HepG2 (cell line): ENCODE results near the gene VAV2. TPM values are rescaled to one million over a fixed set of nuclear protein-coding genes. Genes with fewer than 3 reads are reported as not detected.
A peak's percentile ranks its signal among the peaks of the same experiment; 100 is the strongest.

Source experiments
- CENPX ChIP-seq: sonication (generic); formaldehyde crosslinking; IDR thresholded peaks from 2 replicates; pipeline ENCODE4 v1.9.0; 2021; ENCODE audit warnings: mild to moderate bottlenecking, missing genetic modification reagents, moderate library complexity
- HNRNPLL ChIP-seq: fragments of 200-400 bp; formaldehyde crosslinking; IDR thresholded peaks from 2 replicates; pipeline ENCODE4 v1.6.1; 2017; ENCODE audit warnings: mild to moderate bottlenecking, low read depth, low read length; ENCODE audit not compliant: poor library complexity, severe bottlenecking
- MEIS2 ChIP-seq: sonication (generic); formaldehyde crosslinking; IDR thresholded peaks from 2 replicates; pipeline ENCODE4 v1.9.0; 2021; ENCODE audit warnings: mild to moderate bottlenecking, missing genetic modification reagents
- MXI1 ChIP-seq: IDR thresholded peaks from 3 replicates; pipeline ENCODE4 v1.6.1; 2012; ENCODE audit warnings: low read depth, low read length, inconsistent platforms, borderline replicate concordance
- NR3C1 ChIP-seq: sonication (generic); formaldehyde crosslinking; IDR thresholded peaks from 2 replicates; pipeline ENCODE4 v1.4.0; 2020; ENCODE audit warnings: missing genetic modification reagents
- RELA ChIP-seq: sonication (generic); formaldehyde crosslinking; IDR thresholded peaks from 2 replicates; pipeline ENCODE4 v1.4.0; 2020; ENCODE audit warnings: missing genetic modification reagents
- SALL1 ChIP-seq: sonication (generic); formaldehyde crosslinking; IDR thresholded peaks from 2 replicates; pipeline ENCODE4 v1.8.0; 2022; ENCODE audit warnings: mild to moderate bottlenecking, missing genetic modification reagents
- SALL2 ChIP-seq: sonication (generic); formaldehyde crosslinking; IDR thresholded peaks from 2 replicates; pipeline ENCODE4 v1.8.1; 2023; ENCODE audit warnings: mild to moderate bottlenecking, missing genetic modification reagents, inconsistent platforms
- TIGD3 ChIP-seq: sonication (generic); formaldehyde crosslinking; IDR thresholded peaks from 2 replicates; pipeline ENCODE4 v1.5.1; 2020; ENCODE audit warnings: mild to moderate bottlenecking, missing genetic modification reagents, borderline replicate concordance
- ZBTB7B ChIP-seq: sonication (generic); formaldehyde crosslinking; IDR thresholded peaks from 2 replicates; pipeline ENCODE4 v1.4.0; 2020; ENCODE audit warnings: missing genetic modification reagents
- ZNF589 ChIP-seq: sonication (generic); formaldehyde crosslinking; conservative IDR thresholded peaks from 2 replicates; pipeline ENCODE4 v1.8.0; 2022; ENCODE audit warnings: mild to moderate bottlenecking, moderate library complexity, missing genetic modification reagents
- ZNF670 ChIP-seq: sonication (generic); formaldehyde crosslinking; IDR thresholded peaks from 2 replicates; pipeline ENCODE4 v1.8.0; 2022; ENCODE audit warnings: mild to moderate bottlenecking, missing genetic modification reagents, borderline replicate concordance
- ZNF7 ChIP-seq: IDR thresholded peaks from 2 replicates; pipeline ENCODE4 v1.6.1; 2016; ENCODE audit warnings: missing biosample characterization, missing genetic modification reagents
- ZSCAN21 ChIP-seq: sonication (generic); formaldehyde crosslinking; IDR thresholded peaks from 2 replicates; pipeline ENCODE4 v1.8.0; 2022; ENCODE audit warnings: mild to moderate bottlenecking, missing genetic modification reagents, moderate library complexity, borderline replicate concordance
- ZSCAN5A ChIP-seq: sonication (generic); formaldehyde crosslinking; IDR thresholded peaks from 2 replicates; pipeline ENCODE4 v1.8.0; 2022; ENCODE audit warnings: mild to moderate bottlenecking, missing genetic modification reagents, borderline replicate concordance
- polyA plus RNA-seq, 8 experiments: library from polyadenylated mRNA; depleted of rRNA in 3 of 8; stranded (reverse) in 7 of 8; unstranded in 1 of 8; fragments of >200 nt; fragmentation: Illumina TruSeq in 4 of 8; extraction: Trizol in 4 of 8; gene quantifications; 2 replicates each; pipeline versions ENCODE4 v1.2.1 to v1.2.3, GENCODE V29; 2011 to 2016; ENCODE audit warnings: low read depth in 4 of 8, missing spikeins in 1 of 8, mixed read lengths in 1 of 8; ENCODE audit not compliant: insufficient read depth in 1 of 8
- total RNA-seq, 5 experiments: library from RNA; depleted of rRNA; stranded (reverse); fragments of >200 nt; fragmentation: Illumina TruSeq; extraction: Trizol; gene quantifications; 2 replicates each; pipeline ENCODE4 v1.2.3, GENCODE V29; 2016; ENCODE audit warnings: low read depth in 1 of 5
- TF ChIP-seq, protein P1 (sequence below): IDR thresholded peaks from 2 replicates; pipeline ENCODE4 v1.6.1; 2018; ENCODE audit warnings: missing genetic modification reagents, mild to moderate bottlenecking, missing compliant biosample characterization
- TF ChIP-seq, protein P2 (sequence below): sonication (generic); formaldehyde crosslinking; IDR thresholded peaks from 2 replicates; pipeline ENCODE4 v1.4.0; 2020; ENCODE audit warnings: mild to moderate bottlenecking, missing genetic modification reagents
- TF ChIP-seq, protein P3 (sequence below): sonication (generic); formaldehyde crosslinking; IDR thresholded peaks from 2 replicates; pipeline ENCODE4 v1.5.0; 2020; ENCODE audit warnings: missing genetic modification reagents
- TF ChIP-seq, protein P4 (sequence below): sonication (generic); formaldehyde crosslinking; IDR thresholded peaks from 2 replicates; pipeline ENCODE4 v1.9.0; 2022; ENCODE audit warnings: missing genetic modification reagents, mild to moderate bottlenecking, borderline replicate concordance

Gene VAV2
- total and polyA plus RNA-seq, 2 of the 13 experiments (the other 11 are each of a cell fraction or from before 2014, with no cell fraction given) = 22.5 to 22.9 TPM

- TF ChIP-seq, protein P1, sequence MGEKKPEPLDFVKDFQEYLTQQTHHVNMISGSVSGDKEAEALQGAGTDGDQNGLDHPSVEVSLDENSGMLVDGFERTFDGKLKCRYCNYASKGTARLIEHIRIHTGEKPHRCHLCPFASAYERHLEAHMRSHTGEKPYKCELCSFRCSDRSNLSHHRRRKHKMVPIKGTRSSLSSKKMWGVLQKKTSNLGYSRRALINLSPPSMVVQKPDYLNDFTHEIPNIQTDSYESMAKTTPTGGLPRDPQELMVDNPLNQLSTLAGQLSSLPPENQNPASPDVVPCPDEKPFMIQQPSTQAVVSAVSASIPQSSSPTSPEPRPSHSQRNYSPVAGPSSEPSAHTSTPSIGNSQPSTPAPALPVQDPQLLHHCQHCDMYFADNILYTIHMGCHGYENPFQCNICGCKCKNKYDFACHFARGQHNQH = 0 out of 2 replicates have a peak, but pooled peaks have one; percentile 33
- TF ChIP-seq ZSCAN21 = peak; percentile 54; the same call in 1 of the 2 replicates
- TF ChIP-seq ZNF589 (CRISPR knock-in tag) = 0 out of 2 replicates have a peak, but pooled peaks have one; percentile 73
- 0 out of 2 replicates have a peak, but pooled peaks have one; percentile 38 for TF ChIP-seq SALL2 (CRISPR knock-in tag)
- no peak for TF ChIP-seq ZNF670 (CRISPR knock-in tag)
- TF ChIP-seq, protein P2, sequence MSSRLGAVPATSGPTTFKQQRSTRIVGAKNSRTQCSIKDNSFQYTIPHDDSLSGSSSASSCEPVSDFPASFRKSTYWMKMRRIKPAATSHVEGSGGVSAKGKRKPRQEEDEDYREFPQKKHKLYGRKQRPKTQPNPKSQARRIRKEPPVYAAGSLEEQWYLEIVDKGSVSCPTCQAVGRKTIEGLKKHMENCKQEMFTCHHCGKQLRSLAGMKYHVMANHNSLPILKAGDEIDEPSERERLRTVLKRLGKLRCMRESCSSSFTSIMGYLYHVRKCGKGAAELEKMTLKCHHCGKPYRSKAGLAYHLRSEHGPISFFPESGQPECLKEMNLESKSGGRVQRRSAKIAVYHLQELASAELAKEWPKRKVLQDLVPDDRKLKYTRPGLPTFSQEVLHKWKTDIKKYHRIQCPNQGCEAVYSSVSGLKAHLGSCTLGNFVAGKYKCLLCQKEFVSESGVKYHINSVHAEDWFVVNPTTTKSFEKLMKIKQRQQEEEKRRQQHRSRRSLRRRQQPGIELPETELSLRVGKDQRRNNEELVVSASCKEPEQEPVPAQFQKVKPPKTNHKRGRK (CRISPR knock-in tag) = no peak
- TF ChIP-seq RELA = no peak
- no peak for TF ChIP-seq ZBTB7B
- no peak for TF ChIP-seq CENPX (CRISPR knock-in tag)
- TF ChIP-seq, protein P3, sequence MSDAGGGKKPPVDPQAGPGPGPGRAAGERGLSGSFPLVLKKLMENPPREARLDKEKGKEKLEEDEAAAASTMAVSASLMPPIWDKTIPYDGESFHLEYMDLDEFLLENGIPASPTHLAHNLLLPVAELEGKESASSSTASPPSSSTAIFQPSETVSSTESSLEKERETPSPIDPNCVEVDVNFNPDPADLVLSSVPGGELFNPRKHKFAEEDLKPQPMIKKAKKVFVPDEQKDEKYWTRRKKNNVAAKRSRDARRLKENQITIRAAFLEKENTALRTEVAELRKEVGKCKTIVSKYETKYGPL (CRISPR knock-in tag) = no peak
- TF ChIP-seq MXI1 = peak; percentile 95; the same call in 2 of the 3 replicates
- TF ChIP-seq HNRNPLL = peak; percentile 65
- TF ChIP-seq, protein P4, sequence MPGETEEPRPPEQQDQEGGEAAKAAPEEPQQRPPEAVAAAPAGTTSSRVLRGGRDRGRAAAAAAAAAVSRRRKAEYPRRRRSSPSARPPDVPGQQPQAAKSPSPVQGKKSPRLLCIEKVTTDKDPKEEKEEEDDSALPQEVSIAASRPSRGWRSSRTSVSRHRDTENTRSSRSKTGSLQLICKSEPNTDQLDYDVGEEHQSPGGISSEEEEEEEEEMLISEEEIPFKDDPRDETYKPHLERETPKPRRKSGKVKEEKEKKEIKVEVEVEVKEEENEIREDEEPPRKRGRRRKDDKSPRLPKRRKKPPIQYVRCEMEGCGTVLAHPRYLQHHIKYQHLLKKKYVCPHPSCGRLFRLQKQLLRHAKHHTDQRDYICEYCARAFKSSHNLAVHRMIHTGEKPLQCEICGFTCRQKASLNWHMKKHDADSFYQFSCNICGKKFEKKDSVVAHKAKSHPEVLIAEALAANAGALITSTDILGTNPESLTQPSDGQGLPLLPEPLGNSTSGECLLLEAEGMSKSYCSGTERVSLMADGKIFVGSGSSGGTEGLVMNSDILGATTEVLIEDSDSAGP (CRISPR knock-in tag) = peak; percentile 23; the same call in 1 of the 2 replicates
- no peak for TF ChIP-seq NR3C1
- TF ChIP-seq TIGD3 (CRISPR knock-in tag) = no peak
- TF ChIP-seq ZNF7 (CRISPR knock-in tag) = no peak
- no peak for TF ChIP-seq MEIS2
- TF ChIP-seq ZSCAN5A (CRISPR knock-in tag) = no peak
- peak; percentile 74 for TF ChIP-seq SALL1 (CRISPR knock-in tag)
Measured at GRCh38 chr9:134024828-134025605, 32.9 kb upstream of the VAV2 start, which contains the start of gene BRD3OS (continued).
